C4-2B (cell line): ENCODE measurements around the gene SORCS2.

Experiments
- H3K27ac ChIP-seq: fragments of 450-650 bp; 2 replicates; pipeline ENCODE4 v1.5.1; 2017
- ZFX ChIP-seq: fragments of 450-650 bp; IDR thresholded peaks from 2 replicates; pipeline ENCODE4 v1.6.1; 2017
- TF ChIP-seq, protein P1 (sequence below): fragments of 450-650 bp; conservative IDR thresholded peaks from 2 replicates; pipeline ENCODE4 v1.5.1; 2017; ENCODE audit warnings: mild to moderate bottlenecking

The SORCS2 gene

DNA sequence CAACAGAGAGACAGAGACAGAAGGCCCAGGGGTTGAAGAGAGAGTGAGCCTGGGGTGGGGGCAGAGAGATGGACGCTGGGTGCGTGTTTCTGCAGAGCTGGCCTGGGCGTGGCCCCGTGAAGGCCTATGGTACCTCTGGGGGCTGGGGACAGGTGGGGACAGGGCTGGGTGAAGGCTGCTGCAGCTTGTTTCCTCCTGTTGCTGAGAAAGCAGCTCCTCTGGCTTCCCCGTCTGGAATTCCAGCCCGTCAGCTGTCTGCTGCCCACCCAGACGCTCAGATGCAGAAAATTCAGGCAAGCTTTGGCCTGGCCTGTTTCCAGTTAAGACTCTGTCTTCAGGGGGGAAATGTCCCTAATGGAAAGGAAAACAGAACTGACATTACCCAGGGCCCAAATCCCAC lies 319.2 kb downstream of the SORCS2 start:
- no peak overlapping the region for H3K27ac ChIP-seq
- TF ChIP-seq ZFX: no peak
- TF ChIP-seq, protein P1, sequence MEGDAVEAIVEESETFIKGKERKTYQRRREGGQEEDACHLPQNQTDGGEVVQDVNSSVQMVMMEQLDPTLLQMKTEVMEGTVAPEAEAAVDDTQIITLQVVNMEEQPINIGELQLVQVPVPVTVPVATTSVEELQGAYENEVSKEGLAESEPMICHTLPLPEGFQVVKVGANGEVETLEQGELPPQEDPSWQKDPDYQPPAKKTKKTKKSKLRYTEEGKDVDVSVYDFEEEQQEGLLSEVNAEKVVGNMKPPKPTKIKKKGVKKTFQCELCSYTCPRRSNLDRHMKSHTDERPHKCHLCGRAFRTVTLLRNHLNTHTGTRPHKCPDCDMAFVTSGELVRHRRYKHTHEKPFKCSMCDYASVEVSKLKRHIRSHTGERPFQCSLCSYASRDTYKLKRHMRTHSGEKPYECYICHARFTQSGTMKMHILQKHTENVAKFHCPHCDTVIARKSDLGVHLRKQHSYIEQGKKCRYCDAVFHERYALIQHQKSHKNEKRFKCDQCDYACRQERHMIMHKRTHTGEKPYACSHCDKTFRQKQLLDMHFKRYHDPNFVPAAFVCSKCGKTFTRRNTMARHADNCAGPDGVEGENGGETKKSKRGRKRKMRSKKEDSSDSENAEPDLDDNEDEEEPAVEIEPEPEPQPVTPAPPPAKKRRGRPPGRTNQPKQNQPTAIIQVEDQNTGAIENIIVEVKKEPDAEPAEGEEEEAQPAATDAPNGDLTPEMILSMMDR: no peak

GRCh38 chr4:7512428-7512827 lies 320.1 kb downstream of the SORCS2 start:
- TF ChIP-seq, protein P1: no peak
- TF ChIP-seq ZFX: no peak
- no peak overlapping the region for H3K27ac ChIP-seq

DNA sequence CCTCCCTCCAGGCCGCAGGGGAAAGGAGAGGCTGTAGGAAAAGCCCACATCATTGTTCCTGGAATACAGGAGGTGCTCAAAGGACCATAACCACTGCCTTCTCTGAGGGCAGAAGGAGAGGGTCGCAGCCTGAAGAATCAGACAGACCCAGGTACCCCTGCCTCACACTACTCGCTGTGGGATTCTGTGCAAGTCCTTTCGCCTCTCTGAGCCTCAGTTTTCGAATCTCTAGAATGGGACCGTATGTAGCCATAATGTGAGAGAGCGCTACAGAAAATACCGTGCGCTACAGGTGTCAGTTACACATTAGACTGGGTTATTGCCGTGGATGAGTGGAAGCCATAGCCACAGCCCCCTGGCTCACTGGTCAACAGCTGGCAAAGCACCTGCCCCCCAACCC lies 320.6 kb downstream of the SORCS2 start:
- TF ChIP-seq, protein P1: no peak
- no peak for TF ChIP-seq ZFX
- no peak overlapping the region for H3K27ac ChIP-seq

DNA sequence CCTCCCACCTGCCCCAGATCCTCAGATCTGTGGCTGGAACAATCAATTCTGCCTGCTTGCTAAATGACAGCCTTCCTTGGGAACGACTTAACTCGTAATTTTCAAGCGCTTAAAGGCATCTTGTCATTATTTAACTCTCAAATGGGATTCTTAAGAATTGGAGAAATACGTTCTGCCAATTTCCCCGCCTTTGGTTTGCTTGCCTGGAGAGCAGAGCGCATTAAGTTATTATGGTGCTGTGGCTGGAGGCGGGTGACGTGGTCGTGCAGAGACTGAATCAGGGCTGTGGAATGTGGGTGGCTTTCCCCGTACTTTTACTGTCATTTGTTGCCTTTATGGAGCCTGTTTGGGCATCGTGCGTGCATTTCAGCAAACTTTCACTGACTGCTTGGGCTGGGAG lies 321.3 kb downstream of the SORCS2 start:
- no peak for TF ChIP-seq ZFX
- TF ChIP-seq, protein P1: no peak
- no peak overlapping the region for H3K27ac ChIP-seq

DNA sequence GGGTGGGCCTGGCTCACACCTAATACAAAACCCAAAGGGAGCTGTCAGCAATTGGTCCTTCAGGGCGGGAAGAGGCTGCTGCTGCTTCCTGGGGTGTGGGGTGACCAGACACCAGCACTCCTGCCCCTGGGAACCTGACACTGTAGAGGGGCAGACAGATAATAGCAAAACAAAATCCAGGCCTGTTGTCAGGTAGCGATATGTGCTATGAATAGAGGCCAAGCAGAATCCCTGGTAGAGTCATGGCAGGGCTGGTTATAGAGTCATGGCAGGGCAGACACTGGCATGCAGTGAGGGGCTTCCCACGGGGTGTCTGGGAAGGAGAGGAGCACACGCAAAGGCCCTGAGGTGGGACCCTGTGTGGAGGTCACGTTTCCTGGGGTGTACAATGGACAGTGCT lies 321.9 kb downstream of the SORCS2 start:
- TF ChIP-seq, protein P1: no peak
- no peak for TF ChIP-seq ZFX
- H3K27ac ChIP-seq: no peak overlapping the region

DNA sequence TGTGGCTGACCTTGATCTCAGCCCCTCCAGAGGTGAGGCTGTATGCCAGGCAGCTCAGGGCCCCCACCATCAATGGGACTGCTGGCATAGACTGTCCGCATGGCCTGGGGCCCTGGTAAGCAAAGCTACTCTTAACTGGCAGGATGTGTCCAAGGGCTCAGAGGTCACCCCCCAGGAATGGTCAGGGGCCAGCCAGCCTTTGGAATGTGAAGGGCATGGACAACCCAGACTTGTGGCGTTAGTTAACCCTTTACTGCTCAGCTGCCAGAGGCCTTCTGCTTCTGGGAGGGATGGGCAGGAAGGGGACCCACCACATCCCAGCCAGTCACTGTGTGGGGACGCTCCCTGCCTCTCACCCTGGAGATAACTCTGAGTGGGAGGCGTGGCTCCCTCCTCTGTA lies 322.5 kb downstream of the SORCS2 start:
- no peak overlapping the region for H3K27ac ChIP-seq
- no peak for TF ChIP-seq ZFX
- TF ChIP-seq, protein P1: no peak

DNA sequence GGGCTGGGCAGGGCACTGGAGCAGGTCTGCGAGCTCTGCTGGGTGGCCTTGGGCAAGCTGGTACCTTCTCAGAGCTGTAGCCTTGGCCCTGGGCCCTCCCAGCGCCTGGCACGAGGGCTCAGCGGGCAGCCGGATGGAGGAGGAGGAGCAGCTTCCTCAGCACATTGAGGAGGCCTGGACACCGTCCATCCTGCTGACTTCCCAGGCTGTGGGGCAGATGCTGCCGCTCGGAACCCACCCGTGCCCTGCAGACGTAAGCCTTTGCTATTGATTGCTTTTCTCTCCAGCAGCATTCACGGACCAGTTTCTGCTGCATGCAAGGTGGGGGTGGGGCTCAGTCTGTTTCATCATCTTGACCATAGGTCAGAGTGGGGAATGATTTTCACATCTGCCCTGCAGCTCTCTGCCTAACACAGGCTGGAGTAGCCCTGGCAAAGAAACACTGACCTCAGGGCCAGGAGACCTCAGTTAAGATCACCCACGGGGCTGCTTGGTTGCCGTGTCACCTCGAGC lies 323.1 kb downstream of the SORCS2 start:
- no peak overlapping the region for H3K27ac ChIP-seq
- no peak for TF ChIP-seq ZFX
- TF ChIP-seq, protein P1: no peak
